Prostate gland (tissue), 2 donors: ENCODE measurements around the gene MAPKAP1. TPM values are rescaled to one million over a fixed set of nuclear protein-coding genes. Genes with fewer than 3 reads are reported as not detected.

ENCODE experiments used
- DNase-seq: peaks from one replicate; pipeline ENCODE4 v3.0.0-alpha.2; 2019; ENCODE audit warnings: low spot score
- H3K27ac ChIP-seq, 2 donors: fragments of 200-600 bp; sonication (generic); 2 replicates each; pipeline ENCODE4 v1.5.1; 2017 to 2019
- H3K27me3 ChIP-seq: fragments of 200-600 bp; sonication (generic); replicated peaks from 2 replicates; pipeline ENCODE4 v1.5.1; 2019; ENCODE audit not compliant: insufficient read depth
- H3K36me3 ChIP-seq, 2 donors: fragments of 200-600 bp; sonication (generic); 1 replicate in 1 of 2; 2 replicates in 1 of 2; pipeline versions ENCODE4 v1.5.1 to v1.8.1; 2017 to 2019
- H3K4me1 ChIP-seq: fragments of 200-600 bp; sonication (generic); replicated peaks from 2 replicates; pipeline ENCODE4 v1.5.1; 2019
- H3K4me3 ChIP-seq, 2 donors: fragments of 200-600 bp; sonication (generic); 2 replicates each; pipeline ENCODE4 v1.5.1; 2017 to 2019
- H3K9me3 ChIP-seq: fragments of 200-600 bp; sonication (generic); 2 replicates; pipeline ENCODE4 v1.5.1; 2017
- CTCF ChIP-seq, 4 experiments: fragments of 200-600 bp in 2 of 4; fragments of 450-650 bp in 2 of 4; sonication (generic) in 2 of 4; IDR thresholded peaks; 1 replicate in 3 of 4; 2 replicates in 1 of 4; pipeline ENCODE4 v1.5.1; 2016 to 2019; ENCODE audit warnings: antibody characterized with exemption in 4 of 4, mild to moderate bottlenecking in 2 of 4, moderate library complexity in 2 of 4
- POLR2A ChIP-seq: fragments of 450-650 bp; IDR thresholded peaks from one replicate; pipeline ENCODE4 v1.6.1; 2016; ENCODE audit warnings: antibody characterized with exemption, mild to moderate bottlenecking
- POLR2AphosphoS5 ChIP-seq: sonication (generic); formaldehyde crosslinking; IDR thresholded peaks from one replicate; pipeline ENCODE4 v1.6.1; 2017; ENCODE audit warnings: antibody characterized with exemption
- WGBS: methylation state at CpG from one replicate; pipeline ENCODE4 v1.1.5; 2018; 5-methylcytosine and 5-hydroxymethylcytosine counted together
- intact Hi-C: fragments of 100-400 bp; cut with DNase I; formaldehyde crosslinking; loops from one replicate; pipeline ENCODE4 v1.14.2; 2022
- total RNA-seq, 2 donors: library from RNA; depleted of rRNA; stranded (reverse); fragments of >200 nt; gene quantifications; one replicate each; pipeline ENCODE4 v1.1.0, GENCODE V29; 2016

Gene MAPKAP1
- total RNA-seq, 2 donors from 2014 or later: 62.4 to 91.2 TPM

- H3K27me3 ChIP-seq: no peaks in the 10 kb centered on the region
- no peak for TF ChIP-seq POLR2AphosphoS5
- no peak overlapping the region for H3K27ac ChIP-seq
- intact Hi-C loops: no loop called here
- H3K4me3 ChIP-seq: no peak overlapping the region
- 95% methylated on average over 3 of the region's 3 CpGs for WGBS
- no peaks in the 10 kb centered on the region for H3K36me3 ChIP-seq
- no peak for DNase-seq
- no peaks in the 10 kb centered on the region for H3K9me3 ChIP-seq
- H3K4me1 ChIP-seq: no peaks in the 10 kb centered on the region
Observed at GRCh38 chr9:125519734-125520133, 187.3 kb downstream of the MAPKAP1 start.

- no peaks in the 10 kb centered on the region for H3K36me3 ChIP-seq
- intact Hi-C loops: no loop called here
- peaks cover 6% of the 10 kb centered on the region for H3K4me1 ChIP-seq
- no peak for TF ChIP-seq POLR2A
- no peaks in the 10 kb centered on the region for H3K27me3 ChIP-seq
- 84% methylated on average over 4 of the region's 4 CpGs for WGBS
- no peak overlapping the region for H3K4me3 ChIP-seq
- no peak overlapping the region for H3K27ac ChIP-seq
- H3K9me3 ChIP-seq: no peaks in the 10 kb centered on the region
- DNase-seq: no peak
Observed at GRCh38 chr9:125517577-125517976, 189.4 kb downstream of the MAPKAP1 start.

GRCh38 chr9:125515983-125516940 is 190.7 kb downstream of the MAPKAP1 start:
- 79% methylated on average over 6 of the region's 6 CpGs for WGBS
- Histone ChIP-seq H3K4me3 (no peak overlapping the region), H3K4me1 (peaks cover 6% of the 10 kb centered on the region), H3K27ac (no peak overlapping the region), H3K9me3 (no peaks in the 10 kb centered on the region), H3K27me3 (no peaks in the 10 kb centered on the region), H3K36me3 (no peaks in the 10 kb centered on the region)
- no peak for DNase-seq
- TF ChIP-seq CTCF (IDR thresholded peaks at IDR 0.05) (no peak), POLR2AphosphoS5 (no peak), POLR2A (no peak)
- intact Hi-C loops: no loop called here

- TF ChIP-seq POLR2A (no peak), POLR2AphosphoS5 (no peak), CTCF (IDR thresholded peaks at IDR 0.05) (no peak)
- no peak for DNase-seq
- intact Hi-C loops: no loop called here
- Histone ChIP-seq H3K36me3 (no peaks in the 10 kb centered on the region), H3K9me3 (no peaks in the 10 kb centered on the region), H3K4me3 (no peak overlapping the region), H3K27me3 (no peaks in the 10 kb centered on the region), H3K27ac (no peak overlapping the region), H3K4me1 (peaks cover 6% of the 10 kb centered on the region)
- WGBS: 63% methylated on average over 5 of the region's 5 CpGs
Observed at GRCh38 chr9:125515281-125515680, 191.7 kb downstream of the MAPKAP1 start.

- Histone ChIP-seq H3K36me3 (no peaks in the 10 kb centered on the region), H3K27me3 (no peaks in the 10 kb centered on the region), H3K4me1 (peaks cover 6% of the 10 kb centered on the region), H3K4me3 (no peak overlapping the region), H3K27ac (peak overlapping the region in 1 of 2 donors; percentile 57), H3K9me3 (no peaks in the 10 kb centered on the region)
- no peak for DNase-seq
- intact Hi-C loops: no loop called here
- TF ChIP-seq POLR2A (no peak), POLR2AphosphoS5 (no peak), CTCF (IDR thresholded peaks at IDR 0.05) (no peak)
- WGBS: 77% methylated on average over 4 of the region's 4 CpGs
Observed at GRCh38 chr9:125514468-125514867, 192.5 kb downstream of the MAPKAP1 start.
